Smooth muscle cell (in vitro differentiated cells): Measurements from ENCODE around the gene ZBTB38. TPM values are rescaled to one million over a fixed set of nuclear protein-coding genes. Genes with fewer than 3 reads are reported as not detected.
A peak's percentile ranks its signal among the peaks of the same experiment; 100 is the strongest.

ENCODE experiments used
- DNase-seq: peaks from one replicate; lab custom pipeline; 2025; ENCODE audit not compliant: unreplicated experiment; lab: John Stamatoyannopoulos, UW
- H2AFZ ChIP-seq: fragments of 200-600 bp; sonication (generic); 2 replicates; pipeline ENCODE4 v1.6.0; 2016; ENCODE audit warnings: antibody characterized with exemption, low read depth, mild to moderate bottlenecking
- H3F3A ChIP-seq: fragments of 200-600 bp; sonication (generic); 2 replicates; pipeline ENCODE4 v1.6.0; 2017; ENCODE audit warnings: antibody characterized with exemption, low read depth
- H3K27ac ChIP-seq: fragments of 200-600 bp; sonication (generic); 2 replicates; pipeline ENCODE4 v1.5.1; 2016; ENCODE audit warnings: low read depth, mild to moderate bottlenecking
- H3K27me3 ChIP-seq: fragments of 200-600 bp; sonication (generic); 2 replicates; pipeline ENCODE4 v1.6.1; 2016; ENCODE audit warnings: low read depth, mild to moderate bottlenecking
- H3K36me3 ChIP-seq: fragments of 200-600 bp; sonication (generic); 2 replicates; pipeline ENCODE4 v1.5.1; 2016; ENCODE audit warnings: low read depth
- H3K4me1 ChIP-seq: fragments of 200-600 bp; sonication (generic); 2 replicates; pipeline ENCODE4 v1.5.1; 2016; ENCODE audit warnings: low read depth
- H3K4me2 ChIP-seq: fragments of 200-600 bp; sonication (generic); 2 replicates; pipeline ENCODE4 v1.6.0; 2016; ENCODE audit warnings: mild to moderate bottlenecking
- H3K4me3 ChIP-seq: fragments of 200-600 bp; sonication (generic); 2 replicates; pipeline ENCODE4 v1.5.1; 2016; ENCODE audit warnings: mild to moderate bottlenecking
- H3K79me2 ChIP-seq: fragments of 200-600 bp; sonication (generic); 2 replicates; pipeline ENCODE4 v1.6.0; 2016; ENCODE audit warnings: low read depth, mild to moderate bottlenecking
- H3K9ac ChIP-seq: fragments of 200-600 bp; sonication (generic); 2 replicates; pipeline ENCODE4 v1.6.0; 2016; ENCODE audit warnings: low read depth
- H3K9me3 ChIP-seq: fragments of 200-600 bp; sonication (generic); replicated peaks from 2 replicates; pipeline ENCODE4 v1.5.1; 2016; ENCODE audit warnings: low read depth
- H4K20me1 ChIP-seq: fragments of 200-600 bp; sonication (generic); 2 replicates; pipeline ENCODE4 v1.6.0; 2016; ENCODE audit warnings: low read depth
- CTCF ChIP-seq: fragments of 200-600 bp; sonication (generic); IDR thresholded peaks from 2 replicates; pipeline ENCODE4 v1.5.1; 2017; ENCODE audit warnings: borderline replicate concordance, mild to moderate bottlenecking, antibody characterized with exemption; ENCODE audit not compliant: insufficient read depth, poor library complexity, severe bottlenecking
- WGBS: methylation state at CpG from one replicate; pipeline ENCODE4 v1.1.7; 2016; ENCODE audit warnings: low lambda C conversion rate; 5-methylcytosine and 5-hydroxymethylcytosine counted together
- polyA plus RNA-seq: library from polyadenylated mRNA; unstranded; fragments of >200 nt; fragmentation: Nextera tagmentation; extraction: Ambion mirVana; gene quantifications from 2 replicates; pipeline ENCODE4 v1.2.1, GENCODE V29; 2016
- total RNA-seq: library from RNA; depleted of rRNA; stranded (reverse); fragments of >200 nt; gene quantifications from 2 replicates; pipeline ENCODE4 v1.2.3, GENCODE V29; 2014

ZBTB38 gene
- total and polyA plus RNA-seq, 2 experiments from 2014 or later, result 21.7 to 68.0 TPM

DNA sequence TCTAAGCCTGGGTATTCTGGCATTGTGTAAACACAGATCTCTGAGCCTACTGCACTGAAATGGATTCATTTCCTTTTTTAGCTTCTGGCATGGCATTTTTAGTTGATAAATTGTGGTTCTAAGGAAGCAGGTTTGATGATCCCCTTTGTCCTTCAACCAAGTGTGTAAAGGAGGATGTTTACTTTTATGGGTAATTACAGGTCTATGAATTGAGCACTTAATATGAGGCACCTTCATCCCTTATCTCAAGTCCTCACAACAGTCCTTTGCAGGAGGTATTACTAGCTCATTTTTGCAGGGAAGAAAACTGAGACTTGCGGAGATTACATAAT lies 30.8 kb upstream of the ZBTB38 start:
- Histone ChIP-seq H3K4me1 (no peaks in the 10 kb centered on the region), H3F3A (no peaks in the 10 kb centered on the region), H3K36me3 (no peaks in the 10 kb centered on the region), H3K27ac (peak overlapping the region; percentile 82), H3K4me3 (no peak overlapping the region), H3K9me3 (no peaks in the 10 kb centered on the region), H3K79me2 (no peaks in the 10 kb centered on the region), H3K27me3 (no peaks in the 10 kb centered on the region), H3K4me2 (no peak overlapping the region), H3K9ac (peak overlapping the region; percentile 36), H4K20me1 (no peaks in the 10 kb centered on the region), H2AFZ (peak overlapping the region; percentile 31)
- 88% methylated on average over 1 of the region's 1 CpG for WGBS
- no peak for TF ChIP-seq CTCF
- no peak for DNase-seq

DNA sequence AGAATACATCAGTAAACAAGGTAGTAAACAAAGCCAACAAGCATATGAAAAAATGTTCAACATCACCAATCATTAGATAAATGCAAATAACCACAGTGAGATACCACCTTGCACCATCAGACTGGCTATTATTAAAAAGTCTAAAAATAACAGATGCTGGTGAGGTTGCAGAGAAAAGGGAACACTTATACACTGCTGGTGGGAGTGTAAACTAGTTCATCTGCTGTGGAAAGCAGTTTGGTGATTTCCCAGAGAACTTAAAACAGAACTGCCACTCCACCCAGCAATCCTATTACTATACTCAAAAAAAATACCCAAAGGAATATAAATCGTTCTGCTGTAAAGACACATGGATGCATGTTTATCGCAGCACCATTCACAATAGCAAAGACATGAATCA lies 30.3 kb upstream of the ZBTB38 start:
- H3K4me1 ChIP-seq, result no peaks in the 10 kb centered on the region
- H3K4me3 ChIP-seq, result no peak overlapping the region
- no peaks in the 10 kb centered on the region for H3K36me3 ChIP-seq
- no peak for TF ChIP-seq CTCF
- peak overlapping the region; percentile 82 for H3K27ac ChIP-seq
- no peaks in the 10 kb centered on the region for H3F3A ChIP-seq
- no peaks in the 10 kb centered on the region for H4K20me1 ChIP-seq
- H3K79me2 ChIP-seq, result no peaks in the 10 kb centered on the region
- 93% methylated on average over 2 of the region's 2 CpGs for WGBS
- DNase-seq, result no peak
- H3K9ac ChIP-seq, result no peak overlapping the region
- H2AFZ ChIP-seq, result no peak overlapping the region
- no peaks in the 10 kb centered on the region for H3K9me3 ChIP-seq
- no peak overlapping the region for H3K4me2 ChIP-seq
- no peaks in the 10 kb centered on the region for H3K27me3 ChIP-seq

DNA sequence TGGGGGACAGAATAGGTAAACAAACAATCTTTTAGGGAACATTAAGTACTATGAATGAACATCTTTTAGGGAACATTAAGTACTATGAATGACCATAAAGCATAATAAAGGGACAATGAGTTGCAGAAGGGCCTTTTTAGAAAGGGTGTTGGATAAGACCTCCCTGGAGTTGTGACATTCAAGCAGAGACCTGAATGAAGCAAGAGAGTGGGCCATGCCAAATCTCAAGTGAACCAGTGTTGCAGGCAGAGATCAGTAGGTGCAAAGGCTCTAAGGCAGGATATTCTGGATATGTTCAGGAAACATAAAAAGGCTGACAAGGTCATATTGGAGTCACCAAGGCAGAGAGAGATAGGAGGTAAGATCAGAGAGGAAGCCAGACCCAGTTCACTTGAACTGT lies 29.4 kb upstream of the ZBTB38 start:
- Histone ChIP-seq H3K79me2 (no peaks in the 10 kb centered on the region), H3F3A (no peaks in the 10 kb centered on the region), H3K4me2 (no peak overlapping the region), H4K20me1 (no peaks in the 10 kb centered on the region), H3K27ac (no peak overlapping the region), H3K4me3 (no peak overlapping the region), H3K9me3 (no peaks in the 10 kb centered on the region), H3K27me3 (no peaks in the 10 kb centered on the region), H2AFZ (no peak overlapping the region), H3K4me1 (no peaks in the 10 kb centered on the region), H3K36me3 (no peaks in the 10 kb centered on the region), H3K9ac (no peak overlapping the region)
- TF ChIP-seq CTCF, result no peak
- DNase-seq, result no peak

- no peak overlapping the region for H3K4me3 ChIP-seq
- no peaks in the 10 kb centered on the region for H3K79me2 ChIP-seq
- H3K27me3 ChIP-seq, result no peaks in the 10 kb centered on the region
- no peak overlapping the region for H3K9ac ChIP-seq
- no peaks in the 10 kb centered on the region for H3K4me1 ChIP-seq
- no peaks in the 10 kb centered on the region for H3F3A ChIP-seq
- no peak for TF ChIP-seq CTCF
- H2AFZ ChIP-seq, result no peak overlapping the region
- no peaks in the 10 kb centered on the region for H3K9me3 ChIP-seq
- no peak for DNase-seq
- no peaks in the 10 kb centered on the region for H3K36me3 ChIP-seq
- H3K27ac ChIP-seq, result no peak overlapping the region
- 98% methylated on average over 1 of the region's 1 CpG for WGBS
- no peaks in the 10 kb centered on the region for H4K20me1 ChIP-seq
- no peak overlapping the region for H3K4me2 ChIP-seq
Observed at GRCh38 chr3:141341536-141341935, 26.8 kb upstream of the ZBTB38 start.
